Peyer's patch (tissue), 4 donors: ENCODE data around the gene COL6A1. TPM values are rescaled to one million over a fixed set of nuclear protein-coding genes. Genes with fewer than 3 reads are reported as not detected.
A peak's percentile ranks its signal among the peaks of the same experiment; 100 is the strongest.

ENCODE experiments used
- DNase-seq, 3 donors: peaks; one replicate each; pipeline ENCODE4 v3.0.0-alpha.2; 2017 to 2019
- H3K27ac ChIP-seq, 4 donors: fragments of 200-600 bp; sonication (generic); one replicate each; pipeline ENCODE4 v1.5.1; 2016 to 2019
- H3K27me3 ChIP-seq, 2 donors: fragments of 200-600 bp; sonication (generic); one replicate each; pipeline ENCODE4 v1.5.1; 2019
- H3K36me3 ChIP-seq, 3 donors: fragments of 200-600 bp; sonication (generic); one replicate each; pipeline ENCODE4 v1.5.1; 2016 to 2019
- H3K4me1 ChIP-seq, 4 donors: fragments of 200-600 bp; sonication (generic); one replicate each; pipeline ENCODE4 v1.5.1; 2016 to 2019
- H3K4me3 ChIP-seq, 4 donors: fragments of 200-600 bp; sonication (generic); 1 replicate in 3 of 4; 2 replicates in 1 of 4; pipeline ENCODE4 v1.5.1; 2016 to 2019; ENCODE audit warnings: mild to moderate bottlenecking in 1 of 4
- H3K9me3 ChIP-seq, 4 donors: fragments of 200-600 bp; sonication (generic); one replicate each; pipeline ENCODE4 v1.5.1; 2016 to 2019; ENCODE audit warnings: mild to moderate bottlenecking in 1 of 4
- POLR2A ChIP-seq, 2 donors: fragments of 450-650 bp; IDR thresholded peaks; one replicate each; pipeline ENCODE4 v1.5.1; 2017; ENCODE audit warnings: antibody characterized with exemption in 2 of 2, mild to moderate bottlenecking in 2 of 2, moderate library complexity in 2 of 2
- total RNA-seq, 4 donors: library from RNA; depleted of rRNA; stranded (reverse); fragments of >200 nt; gene quantifications; one replicate each; pipeline ENCODE4 v1.1.0, GENCODE V29; 2016
- TF ChIP-seq, protein P1 (sequence below), 6 experiments: fragments of 450-650 bp in 4 of 6; fragments of 200-600 bp in 2 of 6; sonication (generic) in 1 of 6; IDR thresholded peaks; one replicate each; pipeline ENCODE4 v1.5.1; 2017 to 2019; ENCODE audit warnings: antibody characterized with exemption in 6 of 6, mild to moderate bottlenecking in 3 of 6, moderate library complexity in 1 of 6

Gene COL6A1
- total RNA-seq, 4 donors from 2014 or later: 37.7 to 458 (median 161) TPM

DNA sequence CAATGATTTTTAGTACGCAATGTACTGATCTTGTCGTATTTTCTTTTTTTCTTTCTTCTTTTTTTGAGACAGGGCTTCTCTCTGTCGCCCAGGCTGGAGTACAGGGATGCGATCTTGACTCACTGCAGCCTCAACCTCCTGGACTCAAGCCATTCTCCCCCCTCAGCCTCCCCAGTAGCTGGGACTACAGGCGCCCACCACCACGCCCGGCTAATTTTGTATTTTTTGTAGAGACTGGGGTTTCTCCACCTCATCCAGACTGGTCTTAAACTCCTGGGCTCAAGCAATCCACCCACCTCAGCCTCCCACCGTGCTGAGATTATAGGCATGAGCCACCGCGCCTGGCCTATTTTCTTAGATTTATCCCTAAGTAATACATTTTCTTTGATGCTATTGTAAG, 72.5 kb downstream of the COL6A1 start:
- Histone ChIP-seq H3K27ac (no peak overlapping the region), H3K4me1 (peaks cover 0 to 23% (median 0%) of the 10 kb centered on the region in 4 donors), H3K9me3 (no peaks in the 10 kb centered on the region)

DNA sequence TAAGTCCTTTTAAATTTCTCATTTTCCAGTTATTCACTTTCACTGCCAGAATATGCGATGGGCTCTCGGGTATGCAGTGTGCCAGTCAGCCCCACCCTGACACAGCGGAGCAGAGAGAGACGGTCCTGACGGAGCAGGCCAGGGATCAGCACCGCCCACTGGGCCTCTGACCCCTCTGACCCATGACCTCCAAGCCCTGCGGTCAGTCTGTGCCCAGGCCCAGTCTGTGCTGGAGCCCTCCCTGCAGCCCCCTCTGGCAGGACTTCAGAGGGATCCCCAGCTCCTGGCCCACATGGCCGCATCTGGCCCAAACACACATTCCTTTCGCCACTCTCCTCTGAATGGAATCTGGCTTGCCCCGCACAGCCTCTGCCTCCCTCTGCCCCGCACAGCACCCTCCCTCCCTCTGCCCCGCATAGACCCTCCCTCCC, 72.9 kb downstream of the COL6A1 start:
- peak in 1 of 3 donors; percentile 43 for DNase-seq
- H3K27ac ChIP-seq: peak overlapping the region in 2 of 4 donors; percentile 82 to 88

More for the DNA sequence above, 72.5 kb downstream of the COL6A1 start:
- Histone ChIP-seq H3K36me3 (no peaks in the 10 kb centered on the region), H3K27me3 (no peaks in the 10 kb centered on the region), H3K4me3 (no peak overlapping the region)
- DNase-seq: no peak
- no peak for TF ChIP-seq POLR2A (IDR thresholded peaks at IDR 0.05)
- TF ChIP-seq, protein P1, sequence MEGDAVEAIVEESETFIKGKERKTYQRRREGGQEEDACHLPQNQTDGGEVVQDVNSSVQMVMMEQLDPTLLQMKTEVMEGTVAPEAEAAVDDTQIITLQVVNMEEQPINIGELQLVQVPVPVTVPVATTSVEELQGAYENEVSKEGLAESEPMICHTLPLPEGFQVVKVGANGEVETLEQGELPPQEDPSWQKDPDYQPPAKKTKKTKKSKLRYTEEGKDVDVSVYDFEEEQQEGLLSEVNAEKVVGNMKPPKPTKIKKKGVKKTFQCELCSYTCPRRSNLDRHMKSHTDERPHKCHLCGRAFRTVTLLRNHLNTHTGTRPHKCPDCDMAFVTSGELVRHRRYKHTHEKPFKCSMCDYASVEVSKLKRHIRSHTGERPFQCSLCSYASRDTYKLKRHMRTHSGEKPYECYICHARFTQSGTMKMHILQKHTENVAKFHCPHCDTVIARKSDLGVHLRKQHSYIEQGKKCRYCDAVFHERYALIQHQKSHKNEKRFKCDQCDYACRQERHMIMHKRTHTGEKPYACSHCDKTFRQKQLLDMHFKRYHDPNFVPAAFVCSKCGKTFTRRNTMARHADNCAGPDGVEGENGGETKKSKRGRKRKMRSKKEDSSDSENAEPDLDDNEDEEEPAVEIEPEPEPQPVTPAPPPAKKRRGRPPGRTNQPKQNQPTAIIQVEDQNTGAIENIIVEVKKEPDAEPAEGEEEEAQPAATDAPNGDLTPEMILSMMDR (IDR thresholded peaks at IDR 0.05): no peak

More for the DNA sequence above, 72.9 kb downstream of the COL6A1 start:
- Histone ChIP-seq H3K4me1 (peaks cover 0 to 23% (median 0%) of the 10 kb centered on the region in 4 donors), H3K27me3 (no peaks in the 10 kb centered on the region), H3K9me3 (no peaks in the 10 kb centered on the region), H3K36me3 (no peaks in the 10 kb centered on the region), H3K4me3 (no peak overlapping the region)
- no peak for TF ChIP-seq POLR2A (IDR thresholded peaks at IDR 0.05)
- TF ChIP-seq, protein P1 (IDR thresholded peaks at IDR 0.05): no peak

Other genes starting within 250 kb of the COL6A1 start
- gene COL6A2, start 116.3 kb downstream of the COL6A1 start, total RNA-seq: 1,000 to 10,000 TPM in 1 of 4 donors, 100 to 1,000 TPM in 2, 10 to 100 TPM in 1; 59.9 to 1,087 (median 166) TPM
- gene FTCD, start 173.8 kb downstream of the COL6A1 start, total RNA-seq: 1 to 10 TPM in 1 of 4 donors, under 1 TPM in 1, not detected in 2; 0.67 to 1.0 TPM
- gene SPATC1L, start 202.7 kb downstream of the COL6A1 start, total RNA-seq: 10 to 100 TPM in 1 of 4 donors, 1 to 10 TPM in 3; 1.1 to 13.2 (median 2.6) TPM
- 100 to 1,000 TPM in 1 of 4 donors, 10 to 100 TPM in 3; 43.7 to 172 (median 66.5) TPM for gene LSS, start 247.0 kb downstream of the COL6A1 start, total RNA-seq